Measurements from ENCODE around the gene UBE2G1. TPM values are rescaled to one million over a fixed set of nuclear protein-coding genes. Genes with fewer than 3 reads are reported as not detected.
A peak's percentile ranks its signal among the peaks of the same experiment; 100 is the strongest.

Gene UBE2G1
- total RNA-seq, 2 donors from 2014 or later = 54.1 to 59.3 TPM

- intact Hi-C loops (cut with DNase I) = no loop called here
- peak; percentile 96 for TF ChIP-seq POLR2AphosphoS5 (IDR thresholded peaks at IDR 0.05)
- no peak for TF ChIP-seq CTCF (IDR thresholded peaks at IDR 0.05)
- TF ChIP-seq POLR2A (IDR thresholded peaks at IDR 0.05) = no peak
- peaks cover 5% of the 10 kb centered on the region for H3K4me1 ChIP-seq (replicated peaks)
- no peak overlapping the region for H3K4me3 ChIP-seq
- 20% methylated on average over 8 of the region's 8 CpGs for WGBS
- DNase-seq (ENCODE audit: low spot score) = peak; percentile 72
- H3K27me3 ChIP-seq (replicated peaks; ENCODE audit: insufficient read depth) = no peaks in the 10 kb centered on the region
- H3K27ac ChIP-seq = peak overlapping the region; percentile 70 to 74
- H3K36me3 ChIP-seq = no peaks in the 10 kb centered on the region
- H3K9me3 ChIP-seq = no peaks in the 10 kb centered on the region
These were observed 136.6 kb downstream of the UBE2G1 start for GRCh38 chr17:4229627-4230541.

- TF ChIP-seq POLR2A (IDR thresholded peaks at IDR 0.05) = no peak
- TF ChIP-seq POLR2AphosphoS5 (IDR thresholded peaks at IDR 0.05) = no peak
- TF ChIP-seq CTCF (IDR thresholded peaks at IDR 0.05) = no peak
These were observed 144.4 kb downstream of the UBE2G1 start for GRCh38 chr17:4221899-4222659.

GRCh38 chr17:4221163-4221562 is 145.3 kb downstream of the UBE2G1 start:
- peak overlapping the region; percentile 15 to 28 for H3K27ac ChIP-seq
- 75% methylated on average over 4 of the region's 4 CpGs for WGBS
- no peak overlapping the region for H3K4me3 ChIP-seq
- H3K9me3 ChIP-seq = no peaks in the 10 kb centered on the region
- no peak for DNase-seq (ENCODE audit: low spot score)
- no peaks in the 10 kb centered on the region for H3K4me1 ChIP-seq (replicated peaks)
- H3K27me3 ChIP-seq (replicated peaks; ENCODE audit: insufficient read depth) = no peaks in the 10 kb centered on the region
- intact Hi-C loops (cut with DNase I) = loop anchor here (5.0 kb wide), 1 partner anchor 41 kb away; the partner anchor contains the start of gene ANKFY1
- no peaks in the 10 kb centered on the region for H3K36me3 ChIP-seq
- TF ChIP-seq CTCF (IDR thresholded peaks at IDR 0.05) = no peak
- TF ChIP-seq POLR2A (IDR thresholded peaks at IDR 0.05) = no peak
- TF ChIP-seq POLR2AphosphoS5 (IDR thresholded peaks at IDR 0.05) = no peak

More at GRCh38 chr17:4221899-4222659, 144.4 kb downstream of the UBE2G1 start:
- H3K27ac ChIP-seq = no peak overlapping the region
- 97% methylated on average over 47 of the region's 47 CpGs for WGBS
- H3K36me3 ChIP-seq = no peaks in the 10 kb centered on the region
- no peak overlapping the region for H3K4me3 ChIP-seq
- no peaks in the 10 kb centered on the region for H3K27me3 ChIP-seq (replicated peaks; ENCODE audit: insufficient read depth)
- intact Hi-C loops (cut with DNase I) = loop anchor here (5.0 kb wide), 1 partner anchor 40 kb away; the partner anchor contains the start of gene ANKFY1
- H3K9me3 ChIP-seq = no peaks in the 10 kb centered on the region
- no peaks in the 10 kb centered on the region for H3K4me1 ChIP-seq (replicated peaks)
- DNase-seq (ENCODE audit: low spot score) = no peak

DNA sequence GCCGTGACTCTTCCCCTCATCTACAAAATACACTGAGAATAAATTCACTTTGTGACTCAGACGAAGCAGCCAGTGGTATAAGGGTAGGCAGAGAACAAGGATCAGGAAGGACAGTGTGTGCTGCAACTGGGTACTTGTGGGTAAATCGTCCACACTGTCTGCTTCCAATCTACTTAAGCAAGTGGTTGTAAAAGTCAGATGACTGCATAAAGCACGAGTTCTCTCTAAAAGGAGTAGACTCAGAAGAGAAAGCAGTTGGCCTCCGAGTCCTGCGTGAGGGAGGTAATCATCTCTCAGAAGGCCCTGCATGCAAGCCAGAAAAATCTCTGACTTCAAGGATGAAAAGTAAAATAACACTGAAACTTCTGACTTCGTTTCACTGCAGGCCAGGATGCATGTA is 145.8 kb downstream of the UBE2G1 start:
- Histone ChIP-seq H3K4me3 (no peak overlapping the region), H3K27ac (peak overlapping the region; percentile 15 to 28), H3K36me3 (no peaks in the 10 kb centered on the region), H3K9me3 (no peaks in the 10 kb centered on the region), H3K27me3 (replicated peaks; ENCODE audit: insufficient read depth) (no peaks in the 10 kb centered on the region), H3K4me1 (replicated peaks) (no peaks in the 10 kb centered on the region)
- 42% methylated on average over 7 of the region's 7 CpGs for WGBS
- peak; percentile 20 for DNase-seq (ENCODE audit: low spot score)
- intact Hi-C loops (cut with DNase I) = loop anchor here (5.0 kb wide), 1 partner anchor 42 kb away; the partner anchor contains the start of gene ANKFY1
- TF ChIP-seq POLR2A (IDR thresholded peaks at IDR 0.05) (no peak), POLR2AphosphoS5 (IDR thresholded peaks at IDR 0.05) (peak; percentile 58), CTCF (IDR thresholded peaks at IDR 0.05) (no peak)

Small RNAs within 50 kb of the gene (small RNA-seq; reads per million reads assigned to genes)
- 0 reads per million in 2 donors for gene RN7SL774P

Other genes starting within 250 kb of the UBE2G1 start
- 10 to 100 TPM; 34.0 to 73.8 TPM for gene ZZEF1, start 223.6 kb downstream of the UBE2G1 start, total RNA-seq
- 10 to 100 TPM; 42.8 to 62.9 TPM for gene CYB5D2, start 223.5 kb downstream of the UBE2G1 start, total RNA-seq
- 10 to 100 TPM; 35.2 to 46.0 TPM for gene ANKFY1, start 102.7 kb downstream of the UBE2G1 start, total RNA-seq
- gene SPNS3, start 67.3 kb upstream of the UBE2G1 start, total RNA-seq = under 1 TPM in 1 of 2 donors, not detected in 1; 0.50 TPM
- gene SPNS2, start 132.2 kb upstream of the UBE2G1 start, total RNA-seq = 10 to 100 TPM in 1 of 2 donors, 1 to 10 TPM in 1; 6.6 to 14.0 TPM
- gene MYBBP1A, start 188.7 kb upstream of the UBE2G1 start, total RNA-seq = 10 to 100 TPM; 44.4 to 71.2 TPM
- gene GGT6, start 193.9 kb upstream of the UBE2G1 start, total RNA-seq = 10 to 100 TPM; 23.5 to 35.6 TPM
- 1 to 10 TPM; 4.6 to 6.3 TPM for gene SMTNL2, start 217.9 kb upstream of the UBE2G1 start, total RNA-seq

All from prostate gland (tissue), 2 donors.